ENCODE results near the gene S100PBP. TPM values are rescaled to one million over a fixed set of nuclear protein-coding genes. Genes with fewer than 3 reads are reported as not detected.

The S100PBP gene
- total and polyA plus RNA-seq, 2 of the 13 experiments (the other 11 are each of a cell fraction or from before 2014, with no cell fraction given), result 20.4 to 26.1 TPM

GRCh38 chr1:32817159-32817814 lies at the start of gene S100PBP, which contains the start of gene YARS1 (continued):
- TF ChIP-seq REST (IDR thresholded peaks at IDR 0.05; ENCODE audit: borderline replicate concordance in 1 of 2, low read depth in 1 of 2, low read length in 2 of 2), result peak in 1 of 2 experiments; percentile 35; a peak in 1 of 4 replicates
- TF ChIP-seq MYNN (CRISPR knock-in tag; IDR thresholded peaks at IDR 0.05; ENCODE audit: low read depth), result no peak; the same call in 1 of the 2 replicates
- no peak for TF ChIP-seq ZSCAN31 (CRISPR knock-in tag; IDR thresholded peaks at IDR 0.05; ENCODE audit: low read depth)
- peak; percentile 82; the same call in 1 of the 2 replicates for TF ChIP-seq ZNF563 (CRISPR knock-in tag; IDR thresholded peaks at IDR 0.05)
- peak; percentile 80; the same call in 1 of the 2 replicates for TF ChIP-seq KDM4B (CRISPR knock-in tag; IDR thresholded peaks at IDR 0.05)
- no peak for TF ChIP-seq PLRG1 (conservative IDR thresholded peaks at IDR 0.05)
- no peak; the same call in 1 of the 2 replicates for TF ChIP-seq ZNF562 (CRISPR knock-in tag; IDR thresholded peaks at IDR 0.05; ENCODE audit: borderline replicate concordance)
- no peak for TF ChIP-seq JDP2 (CRISPR knock-in tag; IDR thresholded peaks at IDR 0.05; ENCODE audit: borderline replicate concordance)
- peak; percentile 50; the same call in 1 of the 2 replicates for TF ChIP-seq HES4 (CRISPR knock-in tag; IDR thresholded peaks at IDR 0.05; ENCODE audit: borderline replicate concordance)
- TF ChIP-seq TBX3 (IDR thresholded peaks at IDR 0.05; ENCODE audit: borderline replicate concordance), result peak; percentile 74; the same call in 1 of the 2 replicates
- TF ChIP-seq, protein P1, sequence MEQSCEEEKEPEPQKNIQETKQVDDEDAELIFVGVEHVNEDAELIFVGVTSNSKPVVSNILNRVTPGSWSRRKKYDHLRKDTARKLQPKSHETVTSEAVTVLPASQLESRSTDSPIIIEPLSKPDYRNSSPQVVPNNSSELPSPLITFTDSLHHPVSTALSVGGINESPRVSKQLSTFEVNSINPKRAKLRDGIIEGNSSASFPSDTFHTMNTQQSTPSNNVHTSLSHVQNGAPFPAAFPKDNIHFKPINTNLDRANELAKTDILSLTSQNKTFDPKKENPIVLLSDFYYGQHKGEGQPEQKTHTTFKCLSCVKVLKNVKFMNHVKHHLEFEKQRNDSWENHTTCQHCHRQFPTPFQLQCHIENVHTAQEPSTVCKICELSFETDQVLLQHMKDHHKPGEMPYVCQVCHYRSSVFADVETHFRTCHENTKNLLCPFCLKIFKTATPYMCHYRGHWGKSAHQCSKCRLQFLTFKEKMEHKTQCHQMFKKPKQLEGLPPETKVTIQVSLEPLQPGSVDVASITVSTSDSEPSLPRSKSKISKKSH (CRISPR knock-in tag; IDR thresholded peaks at IDR 0.05; ENCODE audit: borderline replicate concordance), result peak; percentile 87
- no peak for TF ChIP-seq ATM (IDR thresholded peaks at IDR 0.05; ENCODE audit: borderline replicate concordance)
- TF ChIP-seq SIX4 (CRISPR knock-in tag; IDR thresholded peaks at IDR 0.05), result peak; percentile 78; the same call in 1 of the 2 replicates
- peak; percentile 92 for TF ChIP-seq ZNF552 (CRISPR knock-in tag; IDR thresholded peaks at IDR 0.05; ENCODE audit: borderline replicate concordance)
- TF ChIP-seq ZNF589 (CRISPR knock-in tag; conservative IDR thresholded peaks at IDR 0.05), result peak; percentile 78; the same call in 1 of the 2 replicates
- TF ChIP-seq MED8 (CRISPR knock-in tag; IDR thresholded peaks at IDR 0.05; ENCODE audit: insufficient replicate concordance), result peak; percentile 75
- peak; percentile 13 to 51; a peak in 1 of 4 replicates for TF ChIP-seq MAFK (conservative IDR thresholded peaks at IDR 0.05 in 1 of 2, IDR thresholded peaks at IDR 0.05 in 1 of 2; ENCODE audit: low read length in 2 of 2)
- TF ChIP-seq ZNF337 (CRISPR knock-in tag; IDR thresholded peaks at IDR 0.05; ENCODE audit: borderline replicate concordance, low read depth), result 0 out of 2 replicates have a peak, but pooled peaks have one; percentile 84
- TF ChIP-seq, protein P2, sequence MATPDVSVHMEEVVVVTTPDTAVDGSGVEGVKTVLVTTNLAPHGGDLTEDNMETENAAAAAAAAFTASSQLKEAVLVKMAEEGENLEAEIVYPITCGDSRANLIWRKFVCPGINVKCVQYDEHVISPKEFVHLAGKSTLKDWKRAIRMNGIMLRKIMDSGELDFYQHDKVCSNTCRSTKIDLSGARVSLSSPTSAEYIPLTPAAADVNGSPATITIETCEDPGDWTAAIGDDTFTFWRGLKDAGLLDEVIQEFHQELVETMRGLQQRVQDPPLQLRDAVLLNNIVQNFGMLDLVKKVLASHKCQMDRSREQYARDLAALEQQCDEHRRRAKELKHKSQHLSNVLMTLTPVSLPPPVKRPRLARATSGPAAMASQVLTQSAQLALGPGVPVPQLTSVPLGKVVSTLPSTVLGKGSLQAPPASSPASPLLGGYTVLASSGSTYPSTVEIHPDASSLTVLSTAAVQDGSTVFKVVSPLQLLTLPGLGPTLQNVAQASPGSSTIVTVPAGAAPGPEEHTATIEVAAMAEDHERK (CRISPR knock-in tag; IDR thresholded peaks at IDR 0.05; ENCODE audit: low read depth), result no peak; the same call in 1 of the 2 replicates
- peak; percentile 80; the same call in 1 of the 2 replicates for TF ChIP-seq ZNF691 (CRISPR knock-in tag; IDR thresholded peaks at IDR 0.05; ENCODE audit: borderline replicate concordance, low read depth)
- TF ChIP-seq LCORL (IDR thresholded peaks at IDR 0.05), result no peak
- TF ChIP-seq LCORL (CRISPR knock-in tag; IDR thresholded peaks at IDR 0.05), result peak; percentile 73
